Gastrocnemius medialis (tissue), 4 donors: ENCODE results near the gene MARF1.

Experiments
- CTCF ChIP-seq, 5 experiments: fragments of 450-650 bp in 3 of 5; fragments of 200-600 bp in 2 of 5; sonication (generic) in 2 of 5; IDR thresholded peaks in 4 of 5; conservative IDR thresholded peaks in 1 of 5; 1 replicate in 4 of 5; 2 replicates in 1 of 5; pipeline ENCODE4 v1.5.1; 2016 to 2019; ENCODE audit warnings: antibody characterized with exemption in 5 of 5, mild to moderate bottlenecking in 3 of 5, moderate library complexity in 3 of 5
- POLR2A ChIP-seq, 2 donors: fragments of 450-650 bp; IDR thresholded peaks; one replicate each; pipeline ENCODE4 v1.6.1; 2017; ENCODE audit warnings: antibody characterized with exemption in 2 of 2, mild to moderate bottlenecking in 2 of 2, moderate library complexity in 2 of 2

- TF ChIP-seq CTCF (IDR thresholded peaks at IDR 0.05 in 4 of 5, conservative IDR thresholded peaks at IDR 0.05 in 1 of 5) (no peak), POLR2A (IDR thresholded peaks at IDR 0.05) (no peak)
Measured at GRCh38 chr16:15578824-15579223, 64.1 kb downstream of the MARF1 start.
